IMR-90 (cell line): ENCODE measurements around the gene DPF3. TPM values are rescaled to one million over a fixed set of nuclear protein-coding genes. Genes with fewer than 3 reads are reported as not detected.

Experiments
- ATAC-seq: fragments of 200-7000 bp; cut with Tn5 transposase; 2 replicates; pipeline ENCODE4 v1.9.1; 2020; ENCODE audit warnings: low read depth, mild to moderate bottlenecking, moderate library complexity
- BruUV-seq: library from RNA; stranded (reverse); fragments of 400-500 nt; replicated peaks from 2 replicates; lab custom pipeline; 2021; lab: Mats Ljungman, UMichigan
- CTCF ChIA-PET: fragments of 300-600 bp; formaldehyde crosslinking; extraction: SDS; loops from one replicate; lab custom pipeline; 2021; ENCODE audit warnings: antibody characterized with exemption; lab: Yijun Ruan, JAX
- POLR2A ChIA-PET: fragments of 300-600 bp; sonication (Branson Sonifier 250); formaldehyde crosslinking; loops from one replicate; lab custom pipeline; 2022; ENCODE audit warnings: antibody characterized with exemption; ENCODE audit not compliant: unreplicated experiment; lab: Charles Lee
- DNase-seq: peaks from one replicate; pipeline ENCODE4 v3.0.0; 2013
- H2AFZ ChIP-seq: replicated peaks from 2 replicates; pipeline ENCODE3; 2013; ENCODE audit warnings: low read length, mild to moderate bottlenecking; ENCODE audit not compliant: poor library complexity
- H2AK5ac ChIP-seq: 2 replicates; pipeline ENCODE4 v1.6.1; 2013; ENCODE audit warnings: low read depth, low read length, inconsistent platforms
- H2AK9ac ChIP-seq: replicated peaks from 2 replicates; pipeline ENCODE3; 2013; ENCODE audit warnings: mild to moderate bottlenecking, low read depth, low read length, moderate library complexity; ENCODE audit not compliant: poor library complexity
- H2BK120ac ChIP-seq: 2 replicates; pipeline ENCODE4 v1.6.1; 2013; ENCODE audit warnings: low read depth, low read length, inconsistent platforms
- H2BK15ac ChIP-seq: 3 replicates; pipeline ENCODE4 v1.6.1; 2013; ENCODE audit warnings: low read depth, low read length, inconsistent platforms
- H2BK20ac ChIP-seq: 2 replicates; pipeline ENCODE4 v1.6.1; 2013; ENCODE audit warnings: low read depth, mild to moderate bottlenecking, inconsistent platforms, low read length, moderate library complexity
- H2BK5ac ChIP-seq: 2 replicates; pipeline ENCODE4 v1.6.1; 2013; ENCODE audit warnings: mild to moderate bottlenecking, low read depth, low read length, inconsistent platforms; ENCODE audit not compliant: poor library complexity, severe bottlenecking
- H3K14ac ChIP-seq: replicated peaks from 2 replicates; pipeline ENCODE4 v1.6.1; 2013; ENCODE audit warnings: low read depth, low read length, inconsistent platforms
- H3K18ac ChIP-seq: 2 replicates; pipeline ENCODE4 v1.6.1; 2013; ENCODE audit warnings: low read depth, low read length, control low read depth
- H3K23ac ChIP-seq: 2 replicates; pipeline ENCODE4 v1.6.1; 2013; ENCODE audit warnings: low read depth, low read length, inconsistent platforms
- H3K27ac ChIP-seq: 2 replicates; pipeline ENCODE4 v1.5.1; 2013; ENCODE audit warnings: mild to moderate bottlenecking, control low read depth, low read length; ENCODE audit not compliant: insufficient read depth
- H3K27me3 ChIP-seq: 2 replicates; pipeline ENCODE4 v1.6.1; 2013; ENCODE audit warnings: low read length; ENCODE audit not compliant: control insufficient read depth, insufficient read depth
- H3K36me3 ChIP-seq: 2 replicates; pipeline ENCODE4 v1.6.1; 2013; ENCODE audit warnings: low read length, mixed read lengths; ENCODE audit not compliant: control insufficient read depth, insufficient read depth
- H3K4ac ChIP-seq: 2 replicates; pipeline ENCODE4 v1.6.1; 2013; ENCODE audit warnings: low read depth, low read length, inconsistent platforms
- H3K4me1 ChIP-seq: 2 replicates; pipeline ENCODE4 v1.6.1; 2013; ENCODE audit warnings: low read length, mixed read lengths; ENCODE audit not compliant: control insufficient read depth, insufficient read depth
- H3K4me2 ChIP-seq: 2 replicates; pipeline ENCODE4 v1.6.1; 2013; ENCODE audit warnings: low read depth, mild to moderate bottlenecking, control low read depth, low read length, moderate library complexity
- H3K4me3 ChIP-seq: 2 replicates; pipeline ENCODE4 v1.5.1; 2013; ENCODE audit warnings: low read depth, mild to moderate bottlenecking, control low read depth, low read length, moderate library complexity; ENCODE audit not compliant: insufficient read depth
- H3K56ac ChIP-seq: 2 replicates; pipeline ENCODE4 v1.6.1; 2013; ENCODE audit warnings: low read length, inconsistent platforms; ENCODE audit not compliant: insufficient read depth; ENCODE audit errors: extremely low read depth
- H3K79me1 ChIP-seq, 2 experiments: 2 replicates each; pipeline ENCODE4 v1.6.1; 2013; ENCODE audit warnings: low read length in 2 of 2, inconsistent platforms in 1 of 2, low read depth in 1 of 2
- H3K9ac ChIP-seq: 2 replicates; pipeline ENCODE4 v1.6.1; 2013; ENCODE audit warnings: low read depth, low read length, control low read depth
- H3K9me1 ChIP-seq: 2 replicates; pipeline ENCODE4 v1.6.1; 2013; ENCODE audit warnings: low read length, inconsistent platforms; ENCODE audit not compliant: insufficient read depth
- H3K9me3 ChIP-seq: 2 replicates; pipeline ENCODE4 v1.6.1; 2013; ENCODE audit warnings: low read length; ENCODE audit not compliant: control insufficient read depth, insufficient read depth
- H4K20me1 ChIP-seq: 2 replicates; pipeline ENCODE4 v1.6.1; 2013; ENCODE audit warnings: low read length, inconsistent platforms; ENCODE audit not compliant: insufficient read depth
- H4K5ac ChIP-seq: 2 replicates; pipeline ENCODE4 v1.6.1; 2013; ENCODE audit warnings: mild to moderate bottlenecking, low read depth, low read length, control low read depth
- H4K8ac ChIP-seq, 2 experiments: 2 replicates each; pipeline ENCODE4 v1.6.1; 2013; ENCODE audit warnings: low read depth in 2 of 2, low read length in 2 of 2, control low read depth in 1 of 2, inconsistent platforms in 1 of 2
- H4K91ac ChIP-seq: 2 replicates; pipeline ENCODE4 v1.6.1; 2013; ENCODE audit warnings: low read depth, low read length, inconsistent platforms; ENCODE audit not compliant: insufficient read depth
- BHLHE40 ChIP-seq: fragments of 150-350 bp; IDR thresholded peaks from 2 replicates; pipeline ENCODE4 v1.6.1; 2016; ENCODE audit warnings: mild to moderate bottlenecking, low read depth, low read length
- CEBPB ChIP-seq: IDR thresholded peaks from 2 replicates; pipeline ENCODE4 v1.6.1; 2012; ENCODE audit warnings: low read depth, low read length, improper control_type of control experiment
- CHD1 ChIP-seq: IDR thresholded peaks from 2 replicates; pipeline ENCODE4 v1.6.1; 2012; ENCODE audit warnings: low read depth, low read length, improper control_type of control experiment
- CTCF ChIP-seq: conservative IDR thresholded peaks from 2 replicates; pipeline ENCODE4 v1.5.1; 2012; ENCODE audit warnings: mild to moderate bottlenecking, low read depth, low read length, improper control_type of control experiment
- ELK1 ChIP-seq: fragments of 150-350 bp; IDR thresholded peaks from 2 replicates; pipeline ENCODE4 v1.6.1; 2016; ENCODE audit warnings: low read depth, mild to moderate bottlenecking, low read length, moderate library complexity, borderline replicate concordance
- FOS ChIP-seq: fragments of 150-350 bp; IDR thresholded peaks from 2 replicates; pipeline ENCODE4 v1.6.1; 2016; ENCODE audit warnings: low read depth, low read length
- MAZ ChIP-seq: IDR thresholded peaks from 2 replicates; pipeline ENCODE4 v1.6.1; 2012; ENCODE audit warnings: low read depth, mild to moderate bottlenecking, low read length, improper control_type of control experiment, moderate library complexity, borderline replicate concordance
- MXI1 ChIP-seq: IDR thresholded peaks from 2 replicates; pipeline ENCODE4 v1.6.1; 2012; ENCODE audit warnings: low read depth, mild to moderate bottlenecking, low read length, moderate library complexity, borderline replicate concordance
- POLR2A ChIP-seq: IDR thresholded peaks from 2 replicates; pipeline ENCODE4 v1.6.1; 2012; ENCODE audit warnings: mild to moderate bottlenecking, low read depth, low read length
- RCOR1 ChIP-seq: IDR thresholded peaks from 2 replicates; pipeline ENCODE4 v1.6.1; 2012; ENCODE audit warnings: mild to moderate bottlenecking, low read length, improper control_type of control experiment; ENCODE audit not compliant: insufficient replicate concordance
- RFX5 ChIP-seq: IDR thresholded peaks from 2 replicates; pipeline ENCODE4 v1.8.0; 2012; ENCODE audit warnings: low read depth, mild to moderate bottlenecking, low read length, moderate library complexity
- WGBS, 2 experiments: methylation state at CpG; one replicate each; pipeline versions ENCODE4 v1.1.5 to v1.1.7; 2013; ENCODE audit warnings: missing lambda C conversion rate in 2 of 2; ENCODE audit not compliant: insufficient read length in 1 of 2; ENCODE audit errors: extremely low coverage in 2 of 2; 5-methylcytosine and 5-hydroxymethylcytosine counted together
- dilution Hi-C: fragments of 300-500 bp; cut with HindIII; formaldehyde crosslinking; loops from one replicate; pipeline ENCODE4 v1.14.3; 2018; ENCODE audit warnings: low sequenced_read_pairs; ENCODE audit not compliant: unreplicated experiment
- in situ Hi-C: fragments of 300-500 bp; cut with MboI; formaldehyde crosslinking; loops from 3 replicates; pipeline ENCODE4 v1.14.3; 2019; ENCODE audit warnings: low sequenced_read_pairs, inconsistent platforms, mixed read lengths
- intact Hi-C: fragments of 100-400 bp; cut with micrococcal nuclease; formaldehyde crosslinking; loops from 2 replicates; pipeline ENCODE4 v1.10.0; 2022
- polyA plus RNA-seq, 3 experiments: library from polyadenylated mRNA; depleted of rRNA; stranded (reverse); fragments of >200 nt; gene quantifications; 2 replicates each; pipeline ENCODE4 v1.2.3, GENCODE V29; 2012; ENCODE audit warnings: low replicate concordance in 1 of 3
- total RNA-seq: library from RNA; depleted of rRNA; stranded (reverse); fragments of >200 nt; gene quantifications from 2 replicates; pipeline ENCODE4 v1.2.3, GENCODE V29; 2012
- TF ChIP-seq, protein P1 (sequence below): fragments of 150-350 bp; IDR thresholded peaks from 2 replicates; pipeline ENCODE4 v1.6.1; 2017; ENCODE audit warnings: mild to moderate bottlenecking, antibody characterized with exemption, low read length, low read depth

DPF3 gene
- total and polyA plus RNA-seq, 2 of the 4 experiments (the other 2 are of a cell fraction): 30.5 to 32.8 TPM

DNA sequence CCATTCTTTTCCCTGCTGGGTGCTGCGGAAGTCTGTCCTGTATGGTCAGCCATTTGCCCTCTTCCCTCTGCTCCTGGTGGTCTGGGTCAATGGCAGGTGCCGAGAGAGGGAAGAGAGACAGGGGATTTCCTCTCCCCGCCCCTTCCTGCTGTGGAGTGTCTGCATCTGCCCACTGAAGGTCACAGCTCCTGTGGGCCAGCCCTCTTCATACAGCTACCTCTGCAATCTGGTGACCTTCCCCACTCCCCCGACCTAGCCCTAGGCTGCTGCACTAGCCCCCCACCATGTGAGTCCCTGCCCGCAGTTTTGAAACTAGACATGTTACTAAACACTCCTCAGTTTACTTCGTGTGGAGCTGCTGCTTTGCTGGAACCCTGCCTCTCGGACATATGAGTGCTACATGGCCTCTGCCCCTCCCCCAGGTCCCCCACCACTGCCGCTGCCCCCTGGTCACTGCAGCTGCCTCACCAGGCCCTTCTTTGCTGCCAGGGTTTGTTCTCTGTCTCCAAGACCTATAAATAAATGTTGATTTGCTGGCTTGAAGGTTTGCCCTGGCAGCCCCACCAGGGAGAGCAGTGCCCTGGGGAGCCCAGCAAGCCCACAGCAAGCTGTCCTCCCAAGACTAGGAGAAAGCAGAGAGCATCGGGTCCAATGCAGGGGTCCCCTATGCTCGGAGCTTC lies 102.9 kb downstream of the DPF3 start:
- Histone ChIP-seq H3K4me1 (peaks cover 3% of the 10 kb centered on the region; the same call in 1 of the 2 replicates), H3K79me1 (peaks cover 43 to 77% of the 10 kb centered on the region in 2 experiments), H3K56ac (no peak overlapping the region), H3K4ac (no peak overlapping the region), H3K4me3 (no peak overlapping the region), H2AFZ (peak overlapping the region; percentile 3), H2AK5ac (no peak overlapping the region; the same call in 1 of the 2 replicates), H4K8ac (no peak overlapping the region), H3K23ac (no peak overlapping the region), H3K18ac (no peak overlapping the region), H3K9ac (no peak overlapping the region), H2BK5ac (no peak overlapping the region), H3K27me3 (no peaks in the 10 kb centered on the region), H3K14ac (no peak overlapping the region), H3K4me2 (no peak overlapping the region), H4K5ac (no peak overlapping the region), H3K36me3 (no peaks in the 10 kb centered on the region), H2BK15ac (no peak overlapping the region), H4K20me1 (peaks cover 6% of the 10 kb centered on the region; the same call in 1 of the 2 replicates), H4K91ac (no peak overlapping the region), H3K9me1 (peaks cover 7% of the 10 kb centered on the region), H3K27ac (no peak overlapping the region), H2AK9ac (no peak overlapping the region), H2BK20ac (no peak overlapping the region), H3K9me3 (no peaks in the 10 kb centered on the region), H2BK120ac (no peak overlapping the region; the same call in 1 of the 2 replicates)
- in situ Hi-C loops: no loop called here
- dilution Hi-C loops: no loop called here
- intact Hi-C loops: no loop called here
- ATAC-seq (no peak), DNase-seq (no peak)
- CTCF ChIA-PET: no interaction called here
- no TSS peak for BruUV-seq
- no CpG with 5 or more reads among the region's 10 CpGs for WGBS, 2 experiments
- no peak for TF ChIP-seq MXI1
- TF ChIP-seq, protein P1, sequence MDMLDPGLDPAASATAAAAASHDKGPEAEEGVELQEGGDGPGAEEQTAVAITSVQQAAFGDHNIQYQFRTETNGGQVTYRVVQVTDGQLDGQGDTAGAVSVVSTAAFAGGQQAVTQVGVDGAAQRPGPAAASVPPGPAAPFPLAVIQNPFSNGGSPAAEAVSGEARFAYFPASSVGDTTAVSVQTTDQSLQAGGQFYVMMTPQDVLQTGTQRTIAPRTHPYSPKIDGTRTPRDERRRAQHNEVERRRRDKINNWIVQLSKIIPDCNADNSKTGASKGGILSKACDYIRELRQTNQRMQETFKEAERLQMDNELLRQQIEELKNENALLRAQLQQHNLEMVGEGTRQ: no peak
- TF ChIP-seq MAZ: no peak
- TF ChIP-seq ELK1: no peak
- TF ChIP-seq CHD1: no peak
- no peak for TF ChIP-seq POLR2A
- no peak for TF ChIP-seq CTCF
- TF ChIP-seq RCOR1: no peak
- TF ChIP-seq CEBPB: no peak
- no peak for TF ChIP-seq FOS
- no peak for TF ChIP-seq RFX5
- TF ChIP-seq BHLHE40: no peak
- POLR2A ChIA-PET: no interaction called here
